NAMALWA (cell line): ENCODE measurements around the gene ARF3.

Source experiments
- DNase-seq: peaks from one replicate; pipeline ENCODE4 v3.0.0-alpha.2; 2015; ENCODE audit warnings: low spot score

ARF3 gene

GRCh38 chr12:48957141-48958048 is at the start of gene ARF3:
Gene ARF3, minus strand, starts transcription at chr12:48957487. Its CDS starts 16,392 bp downstream, at chr12:48941095.
- peak; percentile 95 for DNase-seq

DNA sequence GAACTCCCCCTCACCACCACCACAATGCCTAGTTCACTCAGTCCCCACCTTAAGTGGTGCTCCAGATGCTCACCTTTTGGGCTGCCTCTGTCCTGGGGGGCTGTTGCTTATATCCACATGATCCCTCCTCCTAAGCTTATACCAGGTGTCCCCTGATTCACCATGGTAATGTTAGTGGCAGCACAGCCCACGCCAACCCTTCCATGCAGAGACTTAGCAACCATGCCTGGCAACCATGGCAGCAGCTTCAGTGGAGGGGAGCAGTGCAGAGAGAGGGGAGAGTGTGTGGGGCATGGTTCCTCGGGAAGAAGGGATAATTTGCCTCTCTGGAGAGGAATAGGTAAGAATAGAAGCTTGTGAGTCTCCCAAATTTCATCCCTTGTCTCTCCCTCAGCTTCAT is 43.1 kb upstream of the ARF3 start:
- no peak for DNase-seq

GRCh38 chr12:48999371-49000131 is 42.3 kb upstream of the ARF3 start, which contains the start of gene DDN:
Gene DDN, minus strand, starts transcription at chr12:48999375. Its CDS starts 88 bp downstream, at chr12:48999287.
- peak; percentile 90 for DNase-seq

DNA sequence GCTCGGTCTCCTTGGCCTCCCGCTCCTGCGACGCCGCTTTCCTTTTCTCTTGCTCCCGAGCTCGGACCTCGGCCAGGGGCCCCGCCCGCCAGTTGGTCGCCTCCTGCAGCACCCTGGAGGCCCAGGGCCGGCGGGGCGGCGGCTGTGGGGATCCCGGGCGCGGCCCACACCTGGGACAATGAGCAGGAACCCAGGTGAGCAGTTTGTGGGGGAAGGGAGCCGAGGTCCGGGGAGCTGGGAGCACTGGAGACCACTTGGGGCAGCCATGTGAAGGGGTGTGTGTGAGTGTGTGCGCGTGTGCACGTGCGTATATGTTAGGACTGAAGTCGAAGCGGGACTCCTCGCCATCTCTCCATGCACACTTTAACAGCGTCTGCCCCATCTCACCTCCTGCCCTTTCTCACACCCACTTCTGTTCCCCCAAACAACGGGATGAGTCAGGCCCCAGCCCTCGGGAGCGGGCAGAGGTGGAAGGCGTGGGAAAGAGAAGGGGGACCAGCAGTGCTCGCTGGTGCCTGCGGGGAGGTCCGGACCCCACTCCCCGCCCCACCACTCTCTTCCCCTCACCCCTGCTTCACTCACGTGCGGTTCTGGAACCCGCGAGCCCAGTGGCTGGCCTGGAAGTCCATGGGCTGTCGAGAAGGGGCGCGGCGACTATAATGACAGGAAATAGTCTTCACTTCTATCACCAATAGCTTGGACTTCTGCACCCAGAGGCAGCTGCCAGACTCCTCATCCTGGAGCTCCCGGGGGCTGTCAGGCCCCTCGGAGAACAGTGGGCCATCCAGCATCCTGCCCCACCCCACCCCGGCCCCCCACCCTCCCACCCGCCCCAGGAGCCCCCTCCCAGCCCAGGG is 41.4 kb upstream of the ARF3 start:
- peak; percentile 61 for DNase-seq

GRCh38 chr12:48997719-48998496 is 40.6 kb upstream of the ARF3 start:
- DNase-seq: peak; percentile 69

- DNase-seq: peak; percentile 64
Measured at GRCh38 chr12:48996794-48997718, 39.8 kb upstream of the ARF3 start.

DNA sequence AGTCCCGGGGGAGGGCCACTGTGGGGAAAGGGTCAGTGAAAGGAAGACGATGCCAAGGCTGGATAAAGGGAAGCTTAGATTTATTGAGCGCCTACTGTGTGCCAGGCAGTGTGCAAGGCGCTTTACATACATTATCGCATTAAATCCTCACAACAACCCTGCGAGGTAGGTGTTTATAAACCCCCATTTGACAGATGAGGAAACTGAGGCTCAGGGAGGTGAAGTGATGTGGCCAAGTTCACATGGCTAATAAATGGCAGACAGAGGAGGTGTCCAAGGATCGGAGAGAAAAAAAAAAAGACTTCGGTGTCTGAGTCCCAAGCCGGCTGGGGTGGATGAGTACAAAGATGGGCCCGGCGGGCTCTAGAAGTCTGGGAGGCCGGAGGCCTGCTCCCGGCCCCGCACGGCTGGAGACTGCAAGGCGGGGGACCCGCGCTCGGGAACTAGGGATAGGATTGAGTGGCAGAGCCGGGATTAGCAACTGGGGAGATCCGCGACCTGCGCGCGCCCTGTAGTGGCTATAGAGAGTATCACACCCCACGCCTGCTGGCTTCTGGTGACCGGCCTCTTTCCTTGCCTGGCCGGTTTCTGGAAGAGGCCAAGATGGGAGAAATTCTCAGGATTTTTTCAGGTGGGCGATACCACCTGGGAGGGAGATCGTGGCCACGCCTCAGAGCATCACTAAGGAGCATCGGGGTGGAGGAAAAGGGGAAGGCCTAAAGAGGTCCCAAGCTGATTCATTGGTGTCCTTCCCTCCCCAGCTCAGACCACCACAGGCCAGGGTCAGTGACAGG is 38.0 kb upstream of the ARF3 start:
- peak; percentile 55 for DNase-seq

- DNase-seq: no peak
Measured at GRCh38 chr12:48994224-48995085, 37.2 kb upstream of the ARF3 start.

GRCh38 chr12:48993787-48994186 is 36.5 kb upstream of the ARF3 start:
- DNase-seq: no peak

DNA sequence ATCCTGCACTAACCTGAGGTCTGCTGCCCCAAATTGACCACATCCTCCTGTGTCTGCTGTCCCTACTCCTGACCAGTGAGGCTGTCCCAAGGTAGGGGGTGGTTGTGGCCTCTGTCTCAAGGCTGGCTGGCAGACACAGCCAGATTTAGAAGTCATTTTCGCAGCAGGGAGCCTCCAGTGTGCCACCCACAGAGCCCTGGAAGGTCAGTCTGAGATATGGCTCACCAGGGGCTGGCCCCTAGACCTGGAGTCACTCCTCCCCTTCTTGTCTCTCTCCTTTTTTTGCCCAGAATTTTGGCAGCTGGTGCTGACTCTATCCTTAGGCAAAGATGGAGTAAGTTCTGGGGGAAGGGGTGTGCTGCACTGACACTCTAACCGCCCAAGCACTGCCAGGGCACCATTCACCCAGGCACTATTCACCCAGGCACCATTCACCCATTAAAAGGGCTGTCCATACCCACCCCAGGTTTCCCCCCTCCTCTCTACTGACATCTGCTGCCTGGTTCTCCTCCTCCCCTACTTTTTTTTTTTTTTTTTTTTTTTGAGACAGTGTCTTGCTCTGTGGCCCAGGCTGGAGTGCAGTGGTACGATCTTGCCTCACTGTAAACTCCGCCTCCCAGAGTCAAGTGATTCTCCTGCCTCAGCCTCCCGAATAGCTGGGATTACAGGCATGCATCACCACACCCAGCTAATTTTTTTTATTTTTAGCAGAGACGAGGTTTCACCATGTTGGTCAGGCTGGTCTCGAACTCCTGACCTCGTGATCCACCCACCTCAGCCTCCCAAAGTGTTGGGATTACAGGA is 34.2 kb upstream of the ARF3 start:
- DNase-seq: no peak

DNA sequence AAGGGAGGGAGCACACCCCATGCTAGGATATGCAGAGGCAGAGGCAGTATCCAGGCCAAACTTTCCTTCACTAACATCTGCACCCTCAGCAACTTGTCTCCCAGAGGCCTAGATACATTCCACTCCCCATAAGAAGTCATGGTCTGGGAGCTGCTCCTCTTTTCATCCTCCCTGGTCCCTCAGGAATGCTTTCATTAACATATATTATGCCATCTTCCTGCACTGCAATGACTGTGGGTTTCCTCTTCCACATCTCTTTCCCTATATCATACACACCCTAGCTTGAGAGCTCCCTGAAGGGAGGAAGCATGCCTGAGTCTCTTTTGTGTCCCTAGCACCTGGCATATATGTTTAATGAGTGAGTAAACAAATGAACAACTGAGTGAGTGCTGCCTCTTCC is 33.3 kb upstream of the ARF3 start:
- no peak for DNase-seq

DNA sequence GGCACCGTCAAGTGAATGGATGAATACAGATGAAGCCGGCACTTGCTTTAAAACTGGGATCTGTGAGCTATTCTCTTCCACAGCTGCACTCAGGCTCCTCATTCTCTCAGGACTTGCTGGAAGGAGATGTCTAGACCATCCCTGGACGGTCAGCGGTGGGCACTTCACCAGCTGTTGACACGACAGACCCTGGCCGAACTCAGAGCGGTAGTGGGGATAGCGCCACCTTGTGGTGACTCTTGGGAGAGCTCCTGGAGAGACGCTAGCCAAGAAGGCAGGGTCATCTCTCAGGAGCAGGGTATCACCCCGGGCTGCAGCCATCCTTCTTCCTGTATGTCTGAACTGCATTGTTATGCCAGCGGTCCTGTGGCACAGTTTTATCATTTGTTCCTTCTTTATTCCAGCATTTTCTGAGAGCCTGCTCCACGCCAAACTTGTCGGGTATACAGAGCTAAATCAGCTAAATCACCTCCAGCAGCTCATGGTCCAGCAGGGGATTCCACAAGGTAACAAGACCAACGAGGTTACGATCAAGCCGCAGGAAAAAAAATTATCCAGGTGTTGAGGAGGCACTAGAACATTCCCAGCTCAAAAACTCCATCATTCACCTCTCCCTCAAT is 30.9 kb upstream of the ARF3 start:
- DNase-seq: peak; percentile 77

GRCh38 chr12:48986720-48987291 is 29.5 kb upstream of the ARF3 start:
- no peak for DNase-seq

GRCh38 chr12:48985901-48986300 is 28.6 kb upstream of the ARF3 start:
- DNase-seq: no peak

DNA sequence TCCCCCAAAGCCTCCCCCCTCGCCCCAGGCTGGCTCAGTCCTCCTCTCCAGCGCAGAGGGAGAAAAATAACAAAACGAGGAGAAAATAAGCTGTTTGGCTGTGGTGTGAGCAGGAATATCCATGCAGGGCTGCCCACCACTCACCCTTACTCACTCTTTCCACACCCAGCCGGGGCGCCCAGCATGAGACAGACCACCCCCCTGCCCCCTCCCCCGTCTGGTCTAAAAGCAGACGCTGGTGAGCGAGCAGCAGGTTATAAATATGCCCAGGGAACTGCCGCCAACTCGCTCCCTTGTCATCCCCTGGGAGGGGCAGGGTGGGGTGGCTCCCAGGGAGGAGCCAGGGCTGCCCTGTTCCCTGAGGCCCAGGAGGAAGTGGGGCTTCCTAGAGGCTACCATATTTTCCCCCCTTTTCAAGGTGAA is 28.2 kb upstream of the ARF3 start:
- DNase-seq: no peak

DNA sequence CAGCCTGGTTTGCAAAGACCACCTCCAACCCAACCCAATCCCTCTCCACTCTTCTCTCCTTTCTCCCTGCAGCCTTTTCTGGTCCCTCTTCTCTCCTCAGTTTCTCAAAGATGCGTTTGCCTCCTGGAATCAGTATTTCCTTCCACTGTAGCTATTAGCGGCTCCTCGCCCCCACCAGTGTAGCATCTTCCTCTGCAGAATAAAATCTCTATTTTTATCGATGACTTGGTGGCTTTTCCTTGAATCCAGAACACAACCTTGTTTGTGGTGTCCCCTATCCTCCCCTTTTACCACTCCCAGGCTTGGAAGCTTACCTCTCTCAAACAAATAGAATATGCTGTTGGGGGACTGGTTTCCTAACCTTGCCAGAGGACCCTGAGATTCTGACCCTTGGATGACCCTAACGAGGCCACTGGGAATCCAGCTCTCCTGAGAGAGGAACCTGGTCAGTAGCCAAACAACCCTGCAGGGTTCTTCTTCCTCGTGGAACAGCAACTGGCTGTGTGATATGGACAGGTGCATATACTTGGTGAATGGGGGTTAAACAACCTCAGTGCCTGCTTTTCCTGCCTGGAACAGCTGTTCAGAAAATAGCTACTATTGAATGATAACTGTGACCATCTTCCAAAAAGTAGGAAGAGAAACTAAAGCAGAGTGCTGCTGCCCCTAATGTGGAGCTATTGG is 25.3 kb upstream of the ARF3 start:
- DNase-seq: no peak
